GM18508 (cell line): ENCODE data around the gene CDC25A.

Source experiments
- ATAC-seq: cut with Tn5 transposase; IDR thresholded peaks from one replicate; pipeline ENCODE4 v1.9.1; 2021; ENCODE audit warnings: moderate number of reproducible peaks; ENCODE audit not compliant: insufficient read depth, unreplicated experiment

The CDC25A gene

GRCh38 chr3:48143567-48143966 is 44.6 kb downstream of the CDC25A start:
- no peak for ATAC-seq

GRCh38 chr3:48142316-48142870 is 45.8 kb downstream of the CDC25A start:
- ATAC-seq, result no peak

- no peak for ATAC-seq
These were observed 46.5 kb downstream of the CDC25A start for GRCh38 chr3:48141604-48142137.

- ATAC-seq, result no peak
These were observed 47.1 kb downstream of the CDC25A start for GRCh38 chr3:48140936-48141603.

GRCh38 chr3:48140336-48140757 is 47.9 kb downstream of the CDC25A start:
- no peak for ATAC-seq

GRCh38 chr3:48137425-48137999 is 50.7 kb downstream of the CDC25A start:
- ATAC-seq, result no peak

GRCh38 chr3:48135552-48136495 is 52.4 kb downstream of the CDC25A start:
- ATAC-seq, result no peak

- no peak for ATAC-seq
These were observed 57.8 kb downstream of the CDC25A start for GRCh38 chr3:48130321-48130904.

GRCh38 chr3:48129921-48130320 is 58.3 kb downstream of the CDC25A start:
- no peak for ATAC-seq

- no peak for ATAC-seq
These were observed 59.4 kb downstream of the CDC25A start for GRCh38 chr3:48128774-48129173.

GRCh38 chr3:48125886-48126622 is 62.2 kb downstream of the CDC25A start:
- no peak for ATAC-seq

GRCh38 chr3:48125013-48125705 is 63.1 kb downstream of the CDC25A start:
- no peak for ATAC-seq

- ATAC-seq, result no peak
These were observed 64.9 kb downstream of the CDC25A start for GRCh38 chr3:48123346-48123745.

GRCh38 chr3:48122504-48122903 is 65.7 kb downstream of the CDC25A start:
- ATAC-seq, result no peak

GRCh38 chr3:48120223-48120622 is 68.0 kb downstream of the CDC25A start:
- ATAC-seq, result no peak

- no peak for ATAC-seq
These were observed 68.6 kb downstream of the CDC25A start for GRCh38 chr3:48119505-48120193.

- ATAC-seq, result no peak
These were observed 69.3 kb downstream of the CDC25A start for GRCh38 chr3:48118928-48119327.

- no peak for ATAC-seq
These were observed 69.9 kb downstream of the CDC25A start for GRCh38 chr3:48118322-48118721.
